Muscle of back (tissue), 13 donors: ENCODE results near the gene CACNA2D2. TPM values are rescaled to one million over a fixed set of nuclear protein-coding genes. Genes with fewer than 3 reads are reported as not detected.

ENCODE experiments used
- DNase-seq, 3 donors: peaks; one replicate each; pipeline versions ENCODE4 v3.0.0 to v3.0.0-alpha.2; 2013
- long read RNA-seq, 9 donors: transcript quantifications; one replicate each; lab custom pipeline, GENCODE V29; 2026
- polyA plus RNA-seq, 10 donors: library from polyadenylated mRNA; unstranded; fragments of 120-200 nt; gene quantifications; one replicate each; pipeline ENCODE4 v1.2.1, GENCODE V29; 2013; ENCODE audit not compliant: insufficient read length in 10 of 10

Gene CACNA2D2
- 10 to 100 TPM in 1 of 10 donors, 1 to 10 TPM in 9; 3.6 to 11.0 (median 5.7) TPM for polyA plus RNA-seq
- long read RNA-seq, donor 1: 0 reads
- long read RNA-seq, donor 2: 0 reads
- long read RNA-seq, donor 3: 0 reads
- long read RNA-seq, donor 4: 0 reads
- long read RNA-seq, donor 5: 0 reads
- long read RNA-seq, donor 6: 0 reads
- long read RNA-seq, donor 7: 0 reads
- long read RNA-seq, donor 8: 0 reads
- long read RNA-seq, donor 9: 0 reads

- peak in 2 of 3 donors; percentile 58 to 82 for DNase-seq
These were observed at the start of gene CACNA2D2 for GRCh38 chr3:50503504-50504342. Gene CACNA2D2 (minus strand): TSS chr3:50503634. CDS start chr3:50503423, 211 bp downstream.

- no peak for DNase-seq
These were observed 49.2 kb upstream of the CACNA2D2 start for GRCh38 chr3:50552598-50552997.

- no peak for DNase-seq
These were observed 48.4 kb upstream of the CACNA2D2 start for GRCh38 chr3:50551681-50552435.

- DNase-seq: peak in 1 of 3 donors; percentile 35
These were observed 47.7 kb upstream of the CACNA2D2 start for GRCh38 chr3:50551054-50551659.

GRCh38 chr3:50550079-50550736 lies 46.8 kb upstream of the CACNA2D2 start:
- DNase-seq: peak in 2 of 3 donors; percentile 51 to 75

GRCh38 chr3:50549226-50549625 lies 45.8 kb upstream of the CACNA2D2 start:
- DNase-seq: no peak

GRCh38 chr3:50545781-50546180 lies 42.3 kb upstream of the CACNA2D2 start:
- DNase-seq: no peak

GRCh38 chr3:50542177-50543034 lies 39.0 kb upstream of the CACNA2D2 start:
- DNase-seq: peak; percentile 53 to 85 (median 72)

GRCh38 chr3:50539356-50540286 lies 36.2 kb upstream of the CACNA2D2 start:
- no peak for DNase-seq

GRCh38 chr3:50537421-50538129 lies 34.1 kb upstream of the CACNA2D2 start:
- no peak for DNase-seq

GRCh38 chr3:50536471-50537180 lies 33.2 kb upstream of the CACNA2D2 start:
- no peak for DNase-seq

GRCh38 chr3:50534681-50535330 lies 31.4 kb upstream of the CACNA2D2 start:
- peak in 1 of 3 donors; percentile 47 for DNase-seq

GRCh38 chr3:50533807-50534461 lies 30.5 kb upstream of the CACNA2D2 start:
- DNase-seq: no peak

- no peak for DNase-seq
These were observed 29.9 kb upstream of the CACNA2D2 start for GRCh38 chr3:50533316-50533715.

- DNase-seq: no peak
These were observed 28.8 kb upstream of the CACNA2D2 start for GRCh38 chr3:50532062-50532705.

- no peak for DNase-seq
These were observed 27.8 kb upstream of the CACNA2D2 start for GRCh38 chr3:50531201-50531600.
